Stomach (tissue), 4 donors: ENCODE data around the gene TSHR.

ENCODE experiments used
- CTCF ChIP-seq, 7 experiments: fragments of 450-650 bp in 4 of 7; fragments of 200-600 bp in 3 of 7; sonication (generic) in 3 of 7; IDR thresholded peaks; one replicate each; pipeline ENCODE4 v1.5.1; 2016 to 2019; ENCODE audit warnings: antibody characterized with exemption in 7 of 7, control low read depth in 2 of 7, mild to moderate bottlenecking in 1 of 7
- EP300 ChIP-seq: sonication (generic); formaldehyde crosslinking; IDR thresholded peaks from one replicate; pipeline ENCODE4 v1.6.1; 2017; ENCODE audit warnings: antibody characterized with exemption

DNA sequence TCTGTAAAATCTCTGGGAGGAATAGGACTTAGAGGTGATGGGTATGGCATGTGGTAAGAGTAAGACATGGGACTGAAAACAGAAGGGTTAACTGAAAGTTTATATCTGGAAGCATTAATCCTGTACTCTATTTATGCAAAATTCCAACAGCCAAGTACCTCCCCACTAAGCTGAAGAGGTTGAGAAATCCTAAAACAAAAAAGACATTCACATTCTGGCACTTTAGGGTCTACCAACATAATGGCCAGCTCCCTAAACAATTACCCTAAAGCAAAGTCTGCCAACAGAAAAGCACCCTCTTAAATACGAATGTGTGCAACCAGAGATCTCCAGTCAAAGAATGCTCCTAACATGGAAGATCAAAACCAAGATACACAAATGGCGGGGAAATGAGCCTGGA, 178.0 kb downstream of the TSHR start:
- TF ChIP-seq EP300: no peak
- no peak for TF ChIP-seq CTCF (IDR thresholded peaks at IDR 0.05)
